WTC11 (cell line): ENCODE data around the gene E2F2. TPM values are rescaled to one million over a fixed set of nuclear protein-coding genes. Genes with fewer than 3 reads are reported as not detected.

Experiments
- ARID4B ChIP-seq: sonication (generic); formaldehyde crosslinking; IDR thresholded peaks from 2 replicates; pipeline ENCODE4 v1.8.0; 2023; ENCODE audit warnings: missing genetic modification reagents, mild to moderate bottlenecking, borderline replicate concordance
- CBFB ChIP-seq: sonication (generic); formaldehyde crosslinking; IDR thresholded peaks from 2 replicates; pipeline ENCODE4 v1.8.1; 2022; ENCODE audit warnings: mild to moderate bottlenecking, low read depth, missing genetic modification reagents
- ELF4 ChIP-seq: sonication (generic); formaldehyde crosslinking; IDR thresholded peaks from 2 replicates; pipeline ENCODE4 v1.8.1; 2022; ENCODE audit warnings: low read depth, mild to moderate bottlenecking, moderate library complexity, missing genetic modification reagents
- FOXK1 ChIP-seq: sonication (generic); formaldehyde crosslinking; IDR thresholded peaks from 2 replicates; pipeline ENCODE4 v1.8.0; 2022; ENCODE audit warnings: mild to moderate bottlenecking, moderate library complexity, missing genetic modification reagents
- FOXP1 ChIP-seq: sonication (generic); formaldehyde crosslinking; IDR thresholded peaks from 2 replicates; pipeline ENCODE4 v1.8.0; 2022; ENCODE audit warnings: missing genetic modification reagents, mild to moderate bottlenecking, moderate library complexity, borderline replicate concordance
- GABPB1 ChIP-seq: sonication (generic); formaldehyde crosslinking; IDR thresholded peaks from 2 replicates; pipeline ENCODE4 v1.8.1; 2023; ENCODE audit warnings: mild to moderate bottlenecking, missing genetic modification reagents
- HMGA2 ChIP-seq: fragments of 250-450 bp; sonication (Bioruptor Pico); IDR thresholded peaks from 2 replicates; pipeline ENCODE4 v1.4.0; 2021; ENCODE audit warnings: mild to moderate bottlenecking, moderate library complexity
- JAZF1 ChIP-seq: fragments of 250-450 bp; sonication (Bioruptor Pico); IDR thresholded peaks from 2 replicates; pipeline ENCODE4 v1.9.0; 2021; ENCODE audit warnings: moderate library complexity, mild to moderate bottlenecking, inconsistent platforms
- NFE2L1 ChIP-seq: sonication (generic); formaldehyde crosslinking; IDR thresholded peaks from 2 replicates; pipeline ENCODE4 v1.8.1; 2023; ENCODE audit warnings: missing genetic modification reagents
- NFYB ChIP-seq: sonication (generic); formaldehyde crosslinking; conservative IDR thresholded peaks from 2 replicates; pipeline ENCODE4 v1.8.0; 2022; ENCODE audit warnings: low read depth, missing genetic modification reagents
- NR2C2 ChIP-seq: sonication (generic); formaldehyde crosslinking; IDR thresholded peaks from 2 replicates; pipeline ENCODE4 v1.8.0; 2022; ENCODE audit warnings: mild to moderate bottlenecking, missing genetic modification reagents
- NR3C1 ChIP-seq: sonication (generic); formaldehyde crosslinking; conservative IDR thresholded peaks from 2 replicates; pipeline ENCODE4 v1.8.1; 2023; ENCODE audit warnings: low read depth, mild to moderate bottlenecking, missing genetic modification reagents
- PREB ChIP-seq: sonication (generic); formaldehyde crosslinking; IDR thresholded peaks from 2 replicates; pipeline ENCODE4 v1.8.1; 2022; ENCODE audit warnings: mild to moderate bottlenecking, missing genetic modification reagents, moderate library complexity, borderline replicate concordance
- RELA ChIP-seq: sonication (generic); formaldehyde crosslinking; IDR thresholded peaks from 2 replicates; pipeline ENCODE4 v1.8.1; 2022; ENCODE audit warnings: missing genetic modification reagents, mild to moderate bottlenecking, borderline replicate concordance
- SMAD3 ChIP-seq: sonication (generic); formaldehyde crosslinking; IDR thresholded peaks from 2 replicates; pipeline ENCODE4 v1.8.0; 2022; ENCODE audit warnings: missing genetic modification reagents, mild to moderate bottlenecking, borderline replicate concordance
- TEAD1 ChIP-seq: sonication (generic); formaldehyde crosslinking; IDR thresholded peaks from 2 replicates; pipeline ENCODE4 v1.8.0; 2022; ENCODE audit warnings: mild to moderate bottlenecking, missing genetic modification reagents
- TP53 ChIP-seq: sonication (generic); formaldehyde crosslinking; IDR thresholded peaks from 2 replicates; pipeline ENCODE4 v1.8.1; 2023; ENCODE audit warnings: mild to moderate bottlenecking, missing genetic modification reagents
- USF2 ChIP-seq: sonication (generic); formaldehyde crosslinking; IDR thresholded peaks from 2 replicates; pipeline ENCODE4 v1.8.1; 2023; ENCODE audit warnings: mild to moderate bottlenecking, missing genetic modification reagents, moderate library complexity
- ZNF219 ChIP-seq: sonication (generic); formaldehyde crosslinking; IDR thresholded peaks from 2 replicates; pipeline ENCODE4 v1.8.0; 2023; ENCODE audit warnings: missing genetic modification reagents, mild to moderate bottlenecking, borderline replicate concordance
- ZNF423 ChIP-seq: fragments of 250-450 bp; sonication (Bioruptor Pico); IDR thresholded peaks from 2 replicates; pipeline ENCODE4 v2.1.2; 2022; ENCODE audit warnings: mild to moderate bottlenecking, moderate library complexity
- ZNF532 ChIP-seq: fragments of 250-450 bp; sonication (Bioruptor Pico); IDR thresholded peaks from 2 replicates; pipeline ENCODE4 v1.9.0; 2021; ENCODE audit warnings: mild to moderate bottlenecking, borderline replicate concordance
- ZNF671 ChIP-seq: fragments of 250-450 bp; sonication (Bioruptor Pico); IDR thresholded peaks from 2 replicates; pipeline ENCODE4 v1.8.0; 2021; ENCODE audit warnings: mild to moderate bottlenecking
- total RNA-seq: library from RNA; stranded (reverse); gene quantifications from 3 replicates; pipeline ENCODE4 v1.2.3, GENCODE V29; 2021
- TF ChIP-seq, protein P1 (sequence below): sonication (generic); formaldehyde crosslinking; IDR thresholded peaks from 2 replicates; pipeline ENCODE4 v1.8.1; 2023; ENCODE audit warnings: mild to moderate bottlenecking, missing genetic modification reagents, moderate library complexity
- TF ChIP-seq, protein P2 (sequence below): sonication (generic); formaldehyde crosslinking; IDR thresholded peaks from 2 replicates; pipeline ENCODE4 v1.8.1; 2023; ENCODE audit warnings: mild to moderate bottlenecking, moderate library complexity, missing genetic modification reagents
- TF ChIP-seq, protein P3 (sequence below): fragments of 250-450 bp; sonication (Bioruptor Pico); IDR thresholded peaks from 2 replicates; pipeline ENCODE4 v1.9.0; 2021; ENCODE audit warnings: mild to moderate bottlenecking

E2F2 gene
- total RNA-seq, 1 experiment from 2014 or later = 5.6 TPM

DNA sequence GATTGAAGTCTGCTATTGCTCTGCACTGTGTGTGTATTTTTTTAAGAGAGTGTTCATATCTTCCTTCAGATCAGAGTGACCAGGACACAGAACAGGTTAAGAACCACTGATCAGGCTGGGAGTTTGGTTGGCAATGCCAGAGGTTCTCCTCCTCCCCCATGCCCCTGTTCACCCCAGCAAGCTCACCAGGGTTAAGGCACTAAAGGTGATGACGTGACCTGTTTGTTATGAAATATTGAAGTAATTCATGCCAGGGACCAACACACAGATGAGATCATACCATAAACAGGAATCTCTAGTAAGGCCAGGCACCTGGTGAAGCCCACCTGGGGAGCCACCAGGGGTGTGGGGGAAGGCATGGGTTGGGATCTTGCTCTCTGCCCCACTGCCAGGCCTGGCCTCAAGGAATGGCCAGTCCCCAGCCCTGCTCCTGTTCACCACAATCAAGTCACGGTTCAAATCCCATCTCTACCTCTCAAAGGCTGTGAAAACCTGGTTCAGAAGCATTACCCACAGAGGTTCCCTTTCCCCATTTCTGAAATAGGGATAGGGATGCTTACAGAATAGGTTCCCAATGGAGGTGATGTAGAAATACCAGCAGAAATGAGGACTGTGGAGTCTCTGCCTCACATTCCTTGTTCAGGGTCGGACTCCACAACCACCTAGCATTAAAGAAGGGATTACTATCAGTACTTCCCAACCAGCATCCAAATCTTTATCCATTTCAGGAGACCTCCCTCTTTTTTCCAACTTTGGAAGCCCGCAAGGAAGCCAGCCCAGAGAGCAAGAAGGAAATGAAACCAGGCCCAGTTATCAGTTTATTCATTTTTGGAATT, 25.8 kb upstream of the E2F2 start (continued):
- TF ChIP-seq ZNF532 (CRISPR knock-in tag) = peak; percentile 15; the same call in 1 of the 2 replicates
- TF ChIP-seq USF2 (CRISPR knock-in tag) = no peak
- TF ChIP-seq HMGA2 (CRISPR knock-in tag) = no peak
- TF ChIP-seq ELF4 (CRISPR knock-in tag) = no peak
- no peak for TF ChIP-seq NFE2L1 (CRISPR knock-in tag)
- TF ChIP-seq ARID4B (CRISPR knock-in tag) = no peak
- no peak for TF ChIP-seq GABPB1 (CRISPR knock-in tag)
- no peak for TF ChIP-seq TEAD1 (CRISPR knock-in tag)
- no peak for TF ChIP-seq ZNF219 (CRISPR knock-in tag)
- TF ChIP-seq PREB (CRISPR knock-in tag) = no peak
- TF ChIP-seq TP53 (CRISPR knock-in tag) = no peak
- TF ChIP-seq, protein P1, sequence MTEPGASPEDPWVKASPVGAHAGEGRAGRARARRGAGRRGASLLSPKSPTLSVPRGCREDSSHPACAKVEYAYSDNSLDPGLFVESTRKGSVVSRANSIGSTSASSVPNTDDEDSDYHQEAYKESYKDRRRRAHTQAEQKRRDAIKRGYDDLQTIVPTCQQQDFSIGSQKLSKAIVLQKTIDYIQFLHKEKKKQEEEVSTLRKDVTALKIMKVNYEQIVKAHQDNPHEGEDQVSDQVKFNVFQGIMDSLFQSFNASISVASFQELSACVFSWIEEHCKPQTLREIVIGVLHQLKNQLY (CRISPR knock-in tag) = no peak
- 0 out of 2 replicates have a peak, but pooled peaks have one; percentile 8 for TF ChIP-seq ZNF423
- no peak for TF ChIP-seq SMAD3 (CRISPR knock-in tag)
- no peak for TF ChIP-seq RELA (CRISPR knock-in tag)
- TF ChIP-seq CBFB (CRISPR knock-in tag) = no peak
- no peak for TF ChIP-seq NR2C2 (CRISPR knock-in tag)
- TF ChIP-seq, protein P2, sequence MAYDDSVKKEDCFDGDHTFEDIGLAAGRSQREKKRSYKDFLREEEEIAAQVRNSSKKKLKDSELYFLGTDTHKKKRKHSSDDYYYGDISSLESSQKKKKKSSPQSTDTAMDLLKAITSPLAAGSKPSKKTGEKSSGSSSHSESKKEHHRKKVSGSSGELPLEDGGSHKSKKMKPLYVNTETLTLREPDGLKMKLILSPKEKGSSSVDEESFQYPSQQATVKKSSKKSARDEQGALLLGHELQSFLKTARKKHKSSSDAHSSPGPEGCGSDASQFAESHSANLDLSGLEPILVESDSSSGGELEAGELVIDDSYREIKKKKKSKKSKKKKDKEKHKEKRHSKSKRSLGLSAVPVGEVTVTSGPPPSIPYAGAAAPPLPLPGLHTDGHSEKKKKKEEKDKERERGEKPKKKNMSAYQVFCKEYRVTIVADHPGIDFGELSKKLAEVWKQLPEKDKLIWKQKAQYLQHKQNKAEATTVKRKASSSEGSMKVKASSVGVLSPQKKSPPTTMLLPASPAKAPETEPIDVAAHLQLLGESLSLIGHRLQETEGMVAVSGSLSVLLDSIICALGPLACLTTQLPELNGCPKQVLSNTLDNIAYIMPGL (CRISPR knock-in tag) = no peak
- no peak for TF ChIP-seq NR3C1 (CRISPR knock-in tag)
- peak; percentile 80 for TF ChIP-seq ZNF671 (CRISPR knock-in tag)
- no peak for TF ChIP-seq JAZF1 (CRISPR knock-in tag)
- no peak for TF ChIP-seq FOXK1 (CRISPR knock-in tag)
- no peak; the same call in 1 of the 2 replicates for TF ChIP-seq FOXP1 (CRISPR knock-in tag)
- TF ChIP-seq, protein P3, sequence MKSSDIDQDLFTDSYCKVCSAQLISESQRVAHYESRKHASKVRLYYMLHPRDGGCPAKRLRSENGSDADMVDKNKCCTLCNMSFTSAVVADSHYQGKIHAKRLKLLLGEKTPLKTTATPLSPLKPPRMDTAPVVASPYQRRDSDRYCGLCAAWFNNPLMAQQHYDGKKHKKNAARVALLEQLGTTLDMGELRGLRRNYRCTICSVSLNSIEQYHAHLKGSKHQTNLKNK (CRISPR knock-in tag) = no peak; the same call in 1 of the 2 replicates
- no peak for TF ChIP-seq NFYB (CRISPR knock-in tag)
